ENCODE measurements around the gene RGS1.

DNA sequence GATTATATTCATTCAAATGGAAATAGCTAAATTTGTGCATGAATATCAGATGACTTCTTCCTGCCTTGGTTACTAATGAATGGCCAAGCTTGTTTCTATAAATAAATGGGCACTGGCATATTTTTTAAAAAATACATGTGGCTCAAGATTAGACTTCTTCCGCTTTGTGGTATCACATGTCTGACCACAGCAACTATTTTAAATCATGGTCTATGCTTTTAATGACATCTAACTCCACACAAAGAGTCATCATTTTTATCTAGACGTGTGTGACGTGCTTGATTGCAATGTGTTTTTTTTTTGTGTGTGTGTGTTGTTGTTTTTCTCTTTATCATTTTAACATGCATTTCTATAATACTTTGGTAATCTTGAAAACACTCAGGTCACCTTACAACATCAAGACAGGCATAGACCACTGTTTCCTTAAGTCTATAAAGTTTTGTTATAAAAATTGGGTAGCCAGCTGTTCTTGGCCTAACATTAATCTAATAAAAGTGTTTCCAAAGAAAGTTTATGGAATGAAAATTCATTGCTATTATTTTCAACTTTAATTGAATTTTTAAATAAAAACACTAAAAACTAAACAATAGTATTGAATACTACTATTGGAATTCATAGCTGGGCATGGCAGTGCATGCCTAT is 29.5 kb downstream of the RGS1 start:
- TF ChIP-seq POLR2AphosphoS5 (IDR thresholded peaks at IDR 0.05; ENCODE audit: low read depth, low read length) (no peak), SIN3A (IDR thresholded peaks at IDR 0.05; ENCODE audit: borderline replicate concordance, insufficient read depth, low read depth, low read length) (no peak)
- TF ChIP-seq, protein P1, sequence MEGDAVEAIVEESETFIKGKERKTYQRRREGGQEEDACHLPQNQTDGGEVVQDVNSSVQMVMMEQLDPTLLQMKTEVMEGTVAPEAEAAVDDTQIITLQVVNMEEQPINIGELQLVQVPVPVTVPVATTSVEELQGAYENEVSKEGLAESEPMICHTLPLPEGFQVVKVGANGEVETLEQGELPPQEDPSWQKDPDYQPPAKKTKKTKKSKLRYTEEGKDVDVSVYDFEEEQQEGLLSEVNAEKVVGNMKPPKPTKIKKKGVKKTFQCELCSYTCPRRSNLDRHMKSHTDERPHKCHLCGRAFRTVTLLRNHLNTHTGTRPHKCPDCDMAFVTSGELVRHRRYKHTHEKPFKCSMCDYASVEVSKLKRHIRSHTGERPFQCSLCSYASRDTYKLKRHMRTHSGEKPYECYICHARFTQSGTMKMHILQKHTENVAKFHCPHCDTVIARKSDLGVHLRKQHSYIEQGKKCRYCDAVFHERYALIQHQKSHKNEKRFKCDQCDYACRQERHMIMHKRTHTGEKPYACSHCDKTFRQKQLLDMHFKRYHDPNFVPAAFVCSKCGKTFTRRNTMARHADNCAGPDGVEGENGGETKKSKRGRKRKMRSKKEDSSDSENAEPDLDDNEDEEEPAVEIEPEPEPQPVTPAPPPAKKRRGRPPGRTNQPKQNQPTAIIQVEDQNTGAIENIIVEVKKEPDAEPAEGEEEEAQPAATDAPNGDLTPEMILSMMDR (IDR thresholded peaks at IDR 0.05), result no peak
- TF ChIP-seq, protein P2, sequence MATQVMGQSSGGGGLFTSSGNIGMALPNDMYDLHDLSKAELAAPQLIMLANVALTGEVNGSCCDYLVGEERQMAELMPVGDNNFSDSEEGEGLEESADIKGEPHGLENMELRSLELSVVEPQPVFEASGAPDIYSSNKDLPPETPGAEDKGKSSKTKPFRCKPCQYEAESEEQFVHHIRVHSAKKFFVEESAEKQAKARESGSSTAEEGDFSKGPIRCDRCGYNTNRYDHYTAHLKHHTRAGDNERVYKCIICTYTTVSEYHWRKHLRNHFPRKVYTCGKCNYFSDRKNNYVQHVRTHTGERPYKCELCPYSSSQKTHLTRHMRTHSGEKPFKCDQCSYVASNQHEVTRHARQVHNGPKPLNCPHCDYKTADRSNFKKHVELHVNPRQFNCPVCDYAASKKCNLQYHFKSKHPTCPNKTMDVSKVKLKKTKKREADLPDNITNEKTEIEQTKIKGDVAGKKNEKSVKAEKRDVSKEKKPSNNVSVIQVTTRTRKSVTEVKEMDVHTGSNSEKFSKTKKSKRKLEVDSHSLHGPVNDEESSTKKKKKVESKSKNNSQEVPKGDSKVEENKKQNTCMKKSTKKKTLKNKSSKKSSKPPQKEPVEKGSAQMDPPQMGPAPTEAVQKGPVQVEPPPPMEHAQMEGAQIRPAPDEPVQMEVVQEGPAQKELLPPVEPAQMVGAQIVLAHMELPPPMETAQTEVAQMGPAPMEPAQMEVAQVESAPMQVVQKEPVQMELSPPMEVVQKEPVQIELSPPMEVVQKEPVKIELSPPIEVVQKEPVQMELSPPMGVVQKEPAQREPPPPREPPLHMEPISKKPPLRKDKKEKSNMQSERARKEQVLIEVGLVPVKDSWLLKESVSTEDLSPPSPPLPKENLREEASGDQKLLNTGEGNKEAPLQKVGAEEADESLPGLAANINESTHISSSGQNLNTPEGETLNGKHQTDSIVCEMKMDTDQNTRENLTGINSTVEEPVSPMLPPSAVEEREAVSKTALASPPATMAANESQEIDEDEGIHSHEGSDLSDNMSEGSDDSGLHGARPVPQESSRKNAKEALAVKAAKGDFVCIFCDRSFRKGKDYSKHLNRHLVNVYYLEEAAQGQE (IDR thresholded peaks at IDR 0.05; ENCODE audit: insufficient read depth in 1 of 2, low read depth in 2 of 2, low read length in 1 of 2), result no peak

Data from Panc1 (cell line).